ENCODE measurements around the gene APOA5. TPM values are rescaled to one million over a fixed set of nuclear protein-coding genes. Genes with fewer than 3 reads are reported as not detected.

The APOA5 gene
- total and polyA plus RNA-seq, 2 of the 13 experiments (the other 11 are each of a cell fraction or from before 2014, with no cell fraction given), result 44.0 to 49.1 TPM

DNA sequence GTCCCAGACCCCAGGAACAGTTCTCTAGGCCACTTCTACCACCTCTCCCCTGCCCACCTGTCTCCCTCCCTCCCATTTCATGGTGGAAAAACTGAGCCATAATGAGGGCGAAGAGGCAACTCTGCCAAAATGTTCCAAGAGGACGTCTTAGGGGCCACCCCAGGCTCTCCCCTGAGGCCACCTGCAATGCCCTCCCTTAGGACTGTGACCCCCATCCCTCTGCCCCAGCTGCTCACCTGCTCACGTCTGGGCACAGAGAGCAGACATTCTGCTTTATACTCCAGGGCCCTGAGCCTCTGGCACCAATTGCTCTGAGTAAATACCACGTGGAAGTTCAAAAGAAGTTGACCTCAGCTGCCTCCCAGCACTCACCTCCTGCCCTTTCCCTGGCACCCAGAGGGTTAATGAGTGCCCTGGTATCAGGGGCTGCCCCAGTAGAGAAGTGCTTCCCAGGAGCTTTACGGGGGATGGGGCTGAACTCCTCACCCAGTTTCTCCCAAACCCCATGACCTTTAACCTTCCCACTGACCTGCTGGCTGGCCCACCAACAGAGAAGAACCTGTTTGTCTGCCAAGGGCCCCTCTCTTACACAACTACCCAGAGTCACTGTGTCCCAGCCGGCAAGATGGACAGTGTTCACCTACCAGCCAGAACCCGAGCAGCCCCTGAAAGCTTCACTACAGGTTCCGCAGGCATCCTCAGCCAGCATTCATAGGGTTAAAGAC, 627 bp upstream of the APOA5 start (continued):
- peak; percentile 92 for TF ChIP-seq RARA (CRISPR knock-in tag; IDR thresholded peaks at IDR 0.05)
- TF ChIP-seq RBAK (CRISPR knock-in tag; IDR thresholded peaks at IDR 0.05), result no peak
- TF ChIP-seq, protein P1, sequence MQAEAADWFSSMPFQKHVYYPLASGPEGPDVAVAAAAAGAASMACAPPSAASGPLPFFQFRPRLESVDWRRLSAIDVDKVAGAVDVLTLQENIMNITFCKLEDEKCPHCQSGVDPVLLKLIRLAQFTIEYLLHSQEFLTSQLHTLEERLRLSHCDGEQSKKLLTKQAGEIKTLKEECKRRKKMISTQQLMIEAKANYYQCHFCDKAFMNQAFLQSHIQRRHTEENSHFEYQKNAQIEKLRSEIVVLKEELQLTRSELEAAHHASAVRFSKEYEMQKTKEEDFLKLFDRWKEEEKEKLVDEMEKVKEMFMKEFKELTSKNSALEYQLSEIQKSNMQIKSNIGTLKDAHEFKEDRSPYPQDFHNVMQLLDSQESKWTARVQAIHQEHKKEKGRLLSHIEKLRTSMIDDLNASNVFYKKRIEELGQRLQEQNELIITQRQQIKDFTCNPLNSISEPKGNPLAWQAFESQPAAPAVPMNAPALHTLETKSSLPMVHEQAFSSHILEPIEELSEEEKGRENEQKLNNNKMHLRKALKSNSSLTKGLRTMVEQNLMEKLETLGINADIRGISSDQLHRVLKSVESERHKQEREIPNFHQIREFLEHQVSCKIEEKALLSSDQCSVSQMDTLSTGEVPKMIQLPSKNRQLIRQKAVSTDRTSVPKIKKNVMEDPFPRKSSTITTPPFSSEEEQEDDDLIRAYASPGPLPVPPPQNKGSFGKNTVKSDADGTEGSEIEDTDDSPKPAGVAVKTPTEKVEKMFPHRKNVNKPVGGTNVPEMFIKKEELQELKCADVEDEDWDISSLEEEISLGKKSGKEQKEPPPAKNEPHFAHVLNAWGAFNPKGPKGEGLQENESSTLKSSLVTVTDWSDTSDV (CRISPR knock-in tag; IDR thresholded peaks at IDR 0.05), result no peak
- TF ChIP-seq KAT8 (CRISPR knock-in tag; IDR thresholded peaks at IDR 0.05), result peak; percentile 13; the same call in 1 of the 2 replicates
- no peak for TF ChIP-seq SMARCE1 (IDR thresholded peaks at IDR 0.05; ENCODE audit: borderline replicate concordance)
- TF ChIP-seq, protein P2, sequence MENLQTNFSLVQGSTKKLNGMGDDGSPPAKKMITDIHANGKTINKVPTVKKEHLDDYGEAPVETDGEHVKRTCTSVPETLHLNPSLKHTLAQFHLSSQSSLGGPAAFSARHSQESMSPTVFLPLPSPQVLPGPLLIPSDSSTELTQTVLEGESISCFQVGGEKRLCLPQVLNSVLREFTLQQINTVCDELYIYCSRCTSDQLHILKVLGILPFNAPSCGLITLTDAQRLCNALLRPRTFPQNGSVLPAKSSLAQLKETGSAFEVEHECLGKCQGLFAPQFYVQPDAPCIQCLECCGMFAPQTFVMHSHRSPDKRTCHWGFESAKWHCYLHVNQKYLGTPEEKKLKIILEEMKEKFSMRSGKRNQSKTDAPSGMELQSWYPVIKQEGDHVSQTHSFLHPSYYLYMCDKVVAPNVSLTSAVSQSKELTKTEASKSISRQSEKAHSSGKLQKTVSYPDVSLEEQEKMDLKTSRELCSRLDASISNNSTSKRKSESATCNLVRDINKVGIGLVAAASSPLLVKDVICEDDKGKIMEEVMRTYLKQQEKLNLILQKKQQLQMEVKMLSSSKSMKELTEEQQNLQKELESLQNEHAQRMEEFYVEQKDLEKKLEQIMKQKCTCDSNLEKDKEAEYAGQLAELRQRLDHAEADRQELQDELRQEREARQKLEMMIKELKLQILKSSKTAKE (CRISPR knock-in tag; IDR thresholded peaks at IDR 0.05; ENCODE audit: borderline replicate concordance), result peak; percentile 86
- TF ChIP-seq HNRNPH1 (optimal IDR thresholded peaks at IDR 0.05; ENCODE audit: low read depth, low read length), result no peak
- TF ChIP-seq TOE1 (CRISPR knock-in tag; IDR thresholded peaks at IDR 0.05), result no peak; the same call in 1 of the 2 replicates
- no peak for TF ChIP-seq RBM22 (optimal IDR thresholded peaks at IDR 0.05; ENCODE audit: low read length)
- peak; percentile 83 for TF ChIP-seq ZNF281 (CRISPR knock-in tag; IDR thresholded peaks at IDR 0.05; ENCODE audit: borderline replicate concordance)
- TF ChIP-seq MAF1 (CRISPR knock-in tag; IDR thresholded peaks at IDR 0.05; ENCODE audit: borderline replicate concordance), result no peak
- TF ChIP-seq REXO4 (CRISPR knock-in tag; IDR thresholded peaks at IDR 0.05; ENCODE audit: borderline replicate concordance), result no peak
- TF ChIP-seq ZSCAN12 (CRISPR knock-in tag; IDR thresholded peaks at IDR 0.05), result no peak
- TF ChIP-seq PATZ1 (CRISPR knock-in tag; IDR thresholded peaks at IDR 0.05), result peak; percentile 81
- TF ChIP-seq MBD4 (IDR thresholded peaks at IDR 0.05; ENCODE audit: borderline replicate concordance, low read length), result no peak

All from HepG2 (cell line).